Neural progenitor cell (in vitro differentiated cells): Measurements from ENCODE around the gene GNB1.

Experiments used
- EZH2 ChIP-seq: fragments of 200-600 bp; sonication (generic); IDR thresholded peaks from 2 replicates; pipeline ENCODE4 v1.6.1; 2017; ENCODE audit warnings: antibody characterized with exemption, mild to moderate bottlenecking, moderate library complexity
- TF ChIP-seq, protein P1 (sequence below): fragments of 200-600 bp; sonication (generic); IDR thresholded peaks from 2 replicates; pipeline ENCODE4 v1.5.1; 2017; ENCODE audit warnings: antibody characterized with exemption, mild to moderate bottlenecking

DNA sequence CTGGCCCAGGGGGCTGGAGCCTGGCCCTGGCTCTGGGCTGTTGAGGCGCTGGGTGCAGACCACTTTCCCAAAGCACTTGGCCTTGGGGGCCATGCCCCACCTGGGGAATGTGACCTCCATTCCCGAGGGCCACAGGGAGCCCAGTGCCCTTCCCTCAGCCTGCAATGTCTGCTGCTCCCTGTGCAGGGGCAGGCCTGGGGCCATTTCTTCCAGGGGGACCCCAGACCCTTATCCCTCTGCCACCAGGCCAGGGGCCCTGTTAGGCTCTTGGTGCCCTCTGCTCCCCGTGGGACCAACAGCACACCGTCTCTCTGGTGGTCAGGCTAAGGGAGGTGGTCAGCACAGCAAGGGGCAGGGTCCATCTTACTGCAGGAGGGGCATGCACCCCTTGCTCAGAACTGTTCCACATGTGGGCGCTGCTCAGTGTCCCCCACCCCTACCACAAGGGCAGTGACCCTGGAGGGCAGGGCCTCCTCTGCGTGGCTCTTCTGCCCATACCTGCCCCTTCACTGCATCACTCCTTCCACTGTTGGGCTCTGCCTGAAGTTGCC lies 29.2 kb upstream of the GNB1 start:
- TF ChIP-seq EZH2 = no peak
- TF ChIP-seq, protein P1, sequence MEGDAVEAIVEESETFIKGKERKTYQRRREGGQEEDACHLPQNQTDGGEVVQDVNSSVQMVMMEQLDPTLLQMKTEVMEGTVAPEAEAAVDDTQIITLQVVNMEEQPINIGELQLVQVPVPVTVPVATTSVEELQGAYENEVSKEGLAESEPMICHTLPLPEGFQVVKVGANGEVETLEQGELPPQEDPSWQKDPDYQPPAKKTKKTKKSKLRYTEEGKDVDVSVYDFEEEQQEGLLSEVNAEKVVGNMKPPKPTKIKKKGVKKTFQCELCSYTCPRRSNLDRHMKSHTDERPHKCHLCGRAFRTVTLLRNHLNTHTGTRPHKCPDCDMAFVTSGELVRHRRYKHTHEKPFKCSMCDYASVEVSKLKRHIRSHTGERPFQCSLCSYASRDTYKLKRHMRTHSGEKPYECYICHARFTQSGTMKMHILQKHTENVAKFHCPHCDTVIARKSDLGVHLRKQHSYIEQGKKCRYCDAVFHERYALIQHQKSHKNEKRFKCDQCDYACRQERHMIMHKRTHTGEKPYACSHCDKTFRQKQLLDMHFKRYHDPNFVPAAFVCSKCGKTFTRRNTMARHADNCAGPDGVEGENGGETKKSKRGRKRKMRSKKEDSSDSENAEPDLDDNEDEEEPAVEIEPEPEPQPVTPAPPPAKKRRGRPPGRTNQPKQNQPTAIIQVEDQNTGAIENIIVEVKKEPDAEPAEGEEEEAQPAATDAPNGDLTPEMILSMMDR = no peak
